Upper lobe of left lung (tissue), 6 donors: ENCODE results near the gene SLCO6A1. TPM values are rescaled to one million over a fixed set of nuclear protein-coding genes. Genes with fewer than 3 reads are reported as not detected.

Source experiments
- ATAC-seq, 2 donors: fragments of 200-7000 bp; cut with Tn5 transposase; one replicate each; pipeline ENCODE4 v1.9.1; 2022; ENCODE audit warnings: mild to moderate bottlenecking in 2 of 2, moderate library complexity in 2 of 2; ENCODE audit not compliant: low FRiP score in 2 of 2
- DNase-seq, 2 donors: peaks; one replicate each; pipeline ENCODE4 v3.0.0-alpha.2; 2019 to 2020
- H3K27ac ChIP-seq, 4 donors: fragments of 200-600 bp; sonication (generic); one replicate each; pipeline ENCODE4 v1.5.1; 2016 to 2019
- H3K27me3 ChIP-seq, 4 donors: fragments of 200-600 bp; sonication (generic); one replicate each; pipeline ENCODE4 v1.5.1; 2017 to 2019
- H3K36me3 ChIP-seq, 4 donors: fragments of 200-600 bp; sonication (generic); one replicate each; pipeline ENCODE4 v1.5.1; 2016 to 2019
- H3K4me1 ChIP-seq, 4 donors: fragments of 200-600 bp; sonication (generic); one replicate each; pipeline ENCODE4 v1.5.1; 2018 to 2019
- H3K4me3 ChIP-seq, 4 donors: fragments of 200-600 bp; sonication (generic); one replicate each; pipeline ENCODE4 v1.5.1; 2017 to 2019; ENCODE audit warnings: mild to moderate bottlenecking in 2 of 4, moderate library complexity in 1 of 4
- H3K9me3 ChIP-seq, 4 donors: fragments of 200-600 bp; sonication (generic); one replicate each; pipeline ENCODE4 v1.5.1; 2018 to 2019
- EP300 ChIP-seq, 4 donors: sonication (generic); formaldehyde crosslinking; IDR thresholded peaks; one replicate each; pipeline ENCODE4 v1.5.1; 2017; ENCODE audit warnings: antibody characterized with exemption in 4 of 4, control low read depth in 2 of 4
- POLR2A ChIP-seq, 4 donors: fragments of 450-650 bp; IDR thresholded peaks; one replicate each; pipeline ENCODE4 v1.5.1; 2016 to 2017; ENCODE audit warnings: antibody characterized with exemption in 4 of 4, mild to moderate bottlenecking in 2 of 4
- POLR2AphosphoS5 ChIP-seq, 2 donors: sonication (generic); formaldehyde crosslinking; IDR thresholded peaks; one replicate each; pipeline ENCODE4 v1.5.1; 2017; ENCODE audit warnings: antibody characterized with exemption in 2 of 2
- WGBS, 2 donors: methylation state at CpG; one replicate each; pipeline ENCODE4 v1.1.5; 2017 to 2018; 5-methylcytosine and 5-hydroxymethylcytosine counted together
- total RNA-seq, 6 donors: library from RNA; depleted of rRNA in 4 of 6; stranded (reverse); fragments of >200 nt in 4 of 6; gene quantifications; one replicate each; pipeline versions ENCODE4 v1.1.0 to v1.2.1, GENCODE V29; 2016 to 2021
- TF ChIP-seq, protein P1 (sequence below), 6 experiments: fragments of 450-650 bp in 4 of 6; fragments of 200-600 bp in 2 of 6; sonication (generic) in 2 of 6; IDR thresholded peaks; one replicate each; pipeline ENCODE4 v1.5.1; 2016 to 2019; ENCODE audit warnings: antibody characterized with exemption in 6 of 6
- donor health status: DM: no; HTN: no; CAD: no; lungs with moderate emphysema.
- donor health status: DM: no; HTN: yes; CAD: no; lungs with severe emphysema.

SLCO6A1 gene
- total RNA-seq, 6 donors from 2014 or later: not detected

DNA sequence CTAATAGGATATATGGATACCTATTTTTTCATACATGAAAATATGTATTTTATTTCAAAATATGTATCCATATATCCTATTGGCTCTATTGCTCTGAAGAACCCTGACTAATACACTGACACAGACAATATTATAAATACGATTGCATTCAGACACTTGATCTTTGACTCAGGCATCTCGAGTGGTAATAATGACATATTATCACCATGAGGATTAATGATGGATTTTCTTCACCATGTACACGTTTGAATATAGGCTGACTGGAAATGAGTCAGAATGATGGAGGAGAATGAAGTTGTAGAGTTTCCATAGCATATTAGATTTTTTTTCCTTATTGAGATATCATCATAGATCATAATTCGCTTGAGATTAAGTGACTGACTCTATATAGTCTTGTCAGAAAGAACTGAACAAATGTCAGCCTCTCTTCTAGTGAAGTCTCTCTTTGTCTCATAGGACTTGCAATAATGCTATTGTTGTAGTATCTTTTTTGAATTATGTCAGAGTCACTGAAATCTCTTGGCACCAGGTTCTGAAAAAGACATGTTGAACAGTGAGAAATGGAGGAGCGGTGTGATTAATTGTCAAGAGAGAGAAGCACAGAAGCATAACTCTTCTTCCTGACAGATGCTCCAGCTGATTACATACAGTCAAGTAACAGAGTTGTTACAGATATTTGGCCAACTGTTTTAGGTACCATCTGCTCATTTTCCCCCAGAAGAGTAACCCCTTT, 41.4 kb upstream of the SLCO6A1 start:
- DNase-seq (no peak), ATAC-seq (no peak)
- H3K4me1 ChIP-seq: no peaks in the 10 kb centered on the region
- WGBS, 2 donors: 83 to 84% methylated on average over 5 of the region's 5 CpGs
- H3K9me3 ChIP-seq: no peaks in the 10 kb centered on the region
- H3K27me3 ChIP-seq: no peaks in the 10 kb centered on the region
- H3K4me3 ChIP-seq: no peak overlapping the region
- H3K27ac ChIP-seq: no peak overlapping the region
- TF ChIP-seq, protein P1, sequence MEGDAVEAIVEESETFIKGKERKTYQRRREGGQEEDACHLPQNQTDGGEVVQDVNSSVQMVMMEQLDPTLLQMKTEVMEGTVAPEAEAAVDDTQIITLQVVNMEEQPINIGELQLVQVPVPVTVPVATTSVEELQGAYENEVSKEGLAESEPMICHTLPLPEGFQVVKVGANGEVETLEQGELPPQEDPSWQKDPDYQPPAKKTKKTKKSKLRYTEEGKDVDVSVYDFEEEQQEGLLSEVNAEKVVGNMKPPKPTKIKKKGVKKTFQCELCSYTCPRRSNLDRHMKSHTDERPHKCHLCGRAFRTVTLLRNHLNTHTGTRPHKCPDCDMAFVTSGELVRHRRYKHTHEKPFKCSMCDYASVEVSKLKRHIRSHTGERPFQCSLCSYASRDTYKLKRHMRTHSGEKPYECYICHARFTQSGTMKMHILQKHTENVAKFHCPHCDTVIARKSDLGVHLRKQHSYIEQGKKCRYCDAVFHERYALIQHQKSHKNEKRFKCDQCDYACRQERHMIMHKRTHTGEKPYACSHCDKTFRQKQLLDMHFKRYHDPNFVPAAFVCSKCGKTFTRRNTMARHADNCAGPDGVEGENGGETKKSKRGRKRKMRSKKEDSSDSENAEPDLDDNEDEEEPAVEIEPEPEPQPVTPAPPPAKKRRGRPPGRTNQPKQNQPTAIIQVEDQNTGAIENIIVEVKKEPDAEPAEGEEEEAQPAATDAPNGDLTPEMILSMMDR (IDR thresholded peaks at IDR 0.05): no peak
- TF ChIP-seq EP300 (IDR thresholded peaks at IDR 0.05) (no peak), POLR2A (IDR thresholded peaks at IDR 0.05) (no peak)
- no peaks in the 10 kb centered on the region for H3K36me3 ChIP-seq

GRCh38 chr5:102539562-102539961, 40.8 kb upstream of the SLCO6A1 start:
- DNase-seq (no peak), ATAC-seq (no peak)
- Histone ChIP-seq H3K4me1 (no peaks in the 10 kb centered on the region), H3K27ac (no peak overlapping the region), H3K36me3 (no peaks in the 10 kb centered on the region), H3K4me3 (no peak overlapping the region), H3K9me3 (no peaks in the 10 kb centered on the region), H3K27me3 (no peaks in the 10 kb centered on the region)
- TF ChIP-seq EP300 (IDR thresholded peaks at IDR 0.05) (no peak), POLR2AphosphoS5 (IDR thresholded peaks at IDR 0.05) (no peak), POLR2A (IDR thresholded peaks at IDR 0.05) (no peak)
- TF ChIP-seq, protein P1 (IDR thresholded peaks at IDR 0.05): no peak
- 62 to 75% methylated on average over 1 of the region's 1 CpG for WGBS, 2 donors

DNA sequence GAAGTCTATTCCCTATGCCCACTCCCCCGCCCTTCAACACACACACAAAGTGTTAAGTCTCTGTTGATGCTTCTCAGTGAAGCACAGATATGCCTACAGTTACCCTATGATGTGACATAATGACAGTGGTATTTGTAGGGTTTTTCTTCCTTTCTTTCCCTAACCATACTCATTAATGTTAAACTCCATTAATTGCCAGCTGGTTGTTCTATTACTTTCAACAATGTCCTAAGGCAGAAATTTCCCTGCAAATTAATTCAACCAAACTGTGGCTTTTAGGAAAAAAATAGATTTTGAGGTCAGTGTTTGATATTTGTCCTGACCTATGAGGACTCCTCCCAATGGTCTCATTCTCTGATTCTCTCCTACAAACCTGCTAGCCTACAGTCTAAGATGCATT, 38.2 kb upstream of the SLCO6A1 start:
- peak in 1 of 2 donors; percentile 26 for ATAC-seq

GRCh38 chr5:102536323-102536928, 37.6 kb upstream of the SLCO6A1 start:
- Histone ChIP-seq H3K4me1 (no peaks in the 10 kb centered on the region), H3K36me3 (no peaks in the 10 kb centered on the region), H3K27me3 (no peaks in the 10 kb centered on the region), H3K9me3 (no peaks in the 10 kb centered on the region), H3K27ac (no peak overlapping the region), H3K4me3 (no peak overlapping the region)
- ATAC-seq (no peak), DNase-seq (no peak)
- TF ChIP-seq EP300 (IDR thresholded peaks at IDR 0.05) (no peak), POLR2AphosphoS5 (IDR thresholded peaks at IDR 0.05) (no peak), POLR2A (IDR thresholded peaks at IDR 0.05) (no peak)
- TF ChIP-seq, protein P1 (IDR thresholded peaks at IDR 0.05): peak in 1 of 6 experiments; percentile 15

More for the DNA sequence above, 38.2 kb upstream of the SLCO6A1 start:
- no peak for DNase-seq
- no peaks in the 10 kb centered on the region for H3K9me3 ChIP-seq
- H3K27me3 ChIP-seq: no peaks in the 10 kb centered on the region
- TF ChIP-seq POLR2A (IDR thresholded peaks at IDR 0.05) (no peak), POLR2AphosphoS5 (IDR thresholded peaks at IDR 0.05) (no peak), EP300 (IDR thresholded peaks at IDR 0.05) (no peak)
- TF ChIP-seq, protein P1 (IDR thresholded peaks at IDR 0.05): no peak
- H3K4me1 ChIP-seq: no peaks in the 10 kb centered on the region
- no peak overlapping the region for H3K27ac ChIP-seq
- H3K36me3 ChIP-seq: no peaks in the 10 kb centered on the region
- no peak overlapping the region for H3K4me3 ChIP-seq
- WGBS, 2 donors: 66 to 71% methylated on average over 1 of the region's 1 CpG
